SK-N-SH treated with all-trans-retinoic acid at 6 μM for 48 hours (cell line): ENCODE measurements around the gene ARHGAP21.

Source experiments
- CSDC2 ChIP-seq: fragments of 250-450 bp; sonication (Bioruptor Pico); IDR thresholded peaks from 2 replicates; pipeline ENCODE4 v1.5.0; 2020; ENCODE audit warnings: mild to moderate bottlenecking, moderate library complexity
- ESRRG ChIP-seq: fragments of 250-450 bp; sonication (Bioruptor Pico); IDR thresholded peaks from 2 replicates; pipeline ENCODE4 v1.6.1; 2021; ENCODE audit warnings: mild to moderate bottlenecking
- OSR1 ChIP-seq: fragments of 250-450 bp; sonication (Bioruptor Pico); IDR thresholded peaks from 2 replicates; pipeline ENCODE4 v1.8.0; 2022; ENCODE audit warnings: moderate library complexity, mild to moderate bottlenecking, inconsistent platforms
- ZC3H10 ChIP-seq: fragments of 250-450 bp; sonication (Bioruptor Pico); IDR thresholded peaks from 2 replicates; pipeline ENCODE4 v1.5.1; 2021; ENCODE audit warnings: mild to moderate bottlenecking, moderate library complexity
- TF ChIP-seq, protein P1 (sequence below): fragments of 250-450 bp; sonication (Bioruptor Pico); IDR thresholded peaks from 2 replicates; pipeline ENCODE4 v1.8.0; 2020; ENCODE audit warnings: mild to moderate bottlenecking, moderate library complexity, borderline replicate concordance

DNA sequence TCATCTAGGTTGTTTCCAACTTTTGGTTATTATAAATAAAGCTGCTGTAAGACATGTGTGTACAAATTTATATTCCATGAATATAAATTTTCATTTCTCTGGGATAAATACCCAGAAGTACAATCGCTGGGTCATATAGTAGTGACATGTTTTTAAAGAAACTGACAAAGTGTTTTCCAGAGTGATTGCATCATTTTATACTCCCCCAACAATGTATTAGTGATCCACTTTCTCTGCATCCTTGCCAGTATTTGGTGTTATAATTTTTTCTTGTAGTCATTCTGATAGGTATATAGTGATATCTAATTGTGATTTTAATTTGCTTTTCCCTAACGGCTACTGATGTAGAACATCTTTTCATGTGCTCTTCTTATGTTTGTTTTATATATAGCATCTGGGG lies 27.0 kb upstream of the ARHGAP21 start:
- no peak for TF ChIP-seq CSDC2 (CRISPR knock-in tag)
- TF ChIP-seq, protein P1, sequence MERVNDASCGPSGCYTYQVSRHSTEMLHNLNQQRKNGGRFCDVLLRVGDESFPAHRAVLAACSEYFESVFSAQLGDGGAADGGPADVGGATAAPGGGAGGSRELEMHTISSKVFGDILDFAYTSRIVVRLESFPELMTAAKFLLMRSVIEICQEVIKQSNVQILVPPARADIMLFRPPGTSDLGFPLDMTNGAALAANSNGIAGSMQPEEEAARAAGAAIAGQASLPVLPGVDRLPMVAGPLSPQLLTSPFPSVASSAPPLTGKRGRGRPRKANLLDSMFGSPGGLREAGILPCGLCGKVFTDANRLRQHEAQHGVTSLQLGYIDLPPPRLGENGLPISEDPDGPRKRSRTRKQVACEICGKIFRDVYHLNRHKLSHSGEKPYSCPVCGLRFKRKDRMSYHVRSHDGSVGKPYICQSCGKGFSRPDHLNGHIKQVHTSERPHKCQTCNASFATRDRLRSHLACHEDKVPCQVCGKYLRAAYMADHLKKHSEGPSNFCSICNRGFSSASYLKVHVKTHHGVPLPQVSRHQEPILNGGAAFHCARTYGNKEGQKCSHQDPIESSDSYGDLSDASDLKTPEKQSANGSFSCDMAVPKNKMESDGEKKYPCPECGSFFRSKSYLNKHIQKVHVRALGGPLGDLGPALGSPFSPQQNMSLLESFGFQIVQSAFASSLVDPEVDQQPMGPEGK (CRISPR knock-in tag) = no peak
- no peak for TF ChIP-seq ESRRG
- no peak for TF ChIP-seq OSR1 (CRISPR knock-in tag)
- TF ChIP-seq ZC3H10 (CRISPR knock-in tag) = no peak
